HL-60 (cell line): ENCODE results near the gene PCDHB4.
"Not testable (repeated sequence)": the region's sequence is repeated elsewhere in the genome, so short reads cannot be mapped to it uniquely, and the experiment has no call there.

ENCODE experiments used
- DNase-seq, 2 experiments: peaks; one replicate each; pipeline ENCODE4 v3.0.0-alpha.2; 2010 to 2020; ENCODE audit warnings: low read depth in 1 of 2, low spot score in 1 of 2
- H3K27ac ChIP-seq: fragments of 250-450 bp; sonication (Bioruptor Pico); replicated peaks from 2 replicates; pipeline ENCODE4 v1.5.1; 2020; ENCODE audit warnings: mild to moderate bottlenecking, moderate library complexity
- H3K27me3 ChIP-seq: fragments of 250-450 bp; sonication (Bioruptor Pico); 2 replicates; pipeline ENCODE4 v1.5.1; 2021; ENCODE audit warnings: mild to moderate bottlenecking, moderate library complexity; ENCODE audit not compliant: insufficient read depth, poor library complexity, severe bottlenecking
- H3K4me3 ChIP-seq: replicated peaks from 2 replicates; pipeline ENCODE4 v1.5.1; 2011; ENCODE audit warnings: mild to moderate bottlenecking, control low read depth, low read length; ENCODE audit not compliant: insufficient read depth
- GABPA ChIP-seq: IDR thresholded peaks from 2 replicates; pipeline ENCODE4 v1.6.1; 2012; ENCODE audit warnings: low read depth
- POLR2AphosphoS5 ChIP-seq: IDR thresholded peaks from 2 replicates; pipeline ENCODE4 v1.6.1; 2012; ENCODE audit warnings: low read depth
- SPI1 ChIP-seq: IDR thresholded peaks from 2 replicates; pipeline ENCODE4 v1.6.1; 2012; ENCODE audit warnings: low read depth, mild to moderate bottlenecking, borderline replicate concordance
- TF ChIP-seq, protein P1 (sequence below): IDR thresholded peaks from one replicate; pipeline ENCODE4 v1.5.1; 2011; ENCODE audit warnings: low read length, control low read depth, inconsistent platforms; ENCODE audit not compliant: insufficient read depth
- TF ChIP-seq, protein P2 (sequence below): IDR thresholded peaks from 2 replicates; pipeline ENCODE4 v1.6.1; 2012; ENCODE audit warnings: low read depth; ENCODE audit not compliant: insufficient replicate concordance

The PCDHB4 gene

GRCh38 chr5:141094481-141095262 lies 26.9 kb upstream of the PCDHB4 start, which contains the start of gene PCDHB2:
Gene PCDHB2 (plus strand): TSS chr5:141094615. CDS start chr5:141094791, 176 bp downstream.
- no peak within 1 kb of the TSS for H3K4me3 ChIP-seq
- TF ChIP-seq GABPA (no peak), SPI1 (no peak), POLR2AphosphoS5 (no peak)
- TF ChIP-seq, protein P1, sequence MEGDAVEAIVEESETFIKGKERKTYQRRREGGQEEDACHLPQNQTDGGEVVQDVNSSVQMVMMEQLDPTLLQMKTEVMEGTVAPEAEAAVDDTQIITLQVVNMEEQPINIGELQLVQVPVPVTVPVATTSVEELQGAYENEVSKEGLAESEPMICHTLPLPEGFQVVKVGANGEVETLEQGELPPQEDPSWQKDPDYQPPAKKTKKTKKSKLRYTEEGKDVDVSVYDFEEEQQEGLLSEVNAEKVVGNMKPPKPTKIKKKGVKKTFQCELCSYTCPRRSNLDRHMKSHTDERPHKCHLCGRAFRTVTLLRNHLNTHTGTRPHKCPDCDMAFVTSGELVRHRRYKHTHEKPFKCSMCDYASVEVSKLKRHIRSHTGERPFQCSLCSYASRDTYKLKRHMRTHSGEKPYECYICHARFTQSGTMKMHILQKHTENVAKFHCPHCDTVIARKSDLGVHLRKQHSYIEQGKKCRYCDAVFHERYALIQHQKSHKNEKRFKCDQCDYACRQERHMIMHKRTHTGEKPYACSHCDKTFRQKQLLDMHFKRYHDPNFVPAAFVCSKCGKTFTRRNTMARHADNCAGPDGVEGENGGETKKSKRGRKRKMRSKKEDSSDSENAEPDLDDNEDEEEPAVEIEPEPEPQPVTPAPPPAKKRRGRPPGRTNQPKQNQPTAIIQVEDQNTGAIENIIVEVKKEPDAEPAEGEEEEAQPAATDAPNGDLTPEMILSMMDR = no peak
- TF ChIP-seq, protein P2, sequence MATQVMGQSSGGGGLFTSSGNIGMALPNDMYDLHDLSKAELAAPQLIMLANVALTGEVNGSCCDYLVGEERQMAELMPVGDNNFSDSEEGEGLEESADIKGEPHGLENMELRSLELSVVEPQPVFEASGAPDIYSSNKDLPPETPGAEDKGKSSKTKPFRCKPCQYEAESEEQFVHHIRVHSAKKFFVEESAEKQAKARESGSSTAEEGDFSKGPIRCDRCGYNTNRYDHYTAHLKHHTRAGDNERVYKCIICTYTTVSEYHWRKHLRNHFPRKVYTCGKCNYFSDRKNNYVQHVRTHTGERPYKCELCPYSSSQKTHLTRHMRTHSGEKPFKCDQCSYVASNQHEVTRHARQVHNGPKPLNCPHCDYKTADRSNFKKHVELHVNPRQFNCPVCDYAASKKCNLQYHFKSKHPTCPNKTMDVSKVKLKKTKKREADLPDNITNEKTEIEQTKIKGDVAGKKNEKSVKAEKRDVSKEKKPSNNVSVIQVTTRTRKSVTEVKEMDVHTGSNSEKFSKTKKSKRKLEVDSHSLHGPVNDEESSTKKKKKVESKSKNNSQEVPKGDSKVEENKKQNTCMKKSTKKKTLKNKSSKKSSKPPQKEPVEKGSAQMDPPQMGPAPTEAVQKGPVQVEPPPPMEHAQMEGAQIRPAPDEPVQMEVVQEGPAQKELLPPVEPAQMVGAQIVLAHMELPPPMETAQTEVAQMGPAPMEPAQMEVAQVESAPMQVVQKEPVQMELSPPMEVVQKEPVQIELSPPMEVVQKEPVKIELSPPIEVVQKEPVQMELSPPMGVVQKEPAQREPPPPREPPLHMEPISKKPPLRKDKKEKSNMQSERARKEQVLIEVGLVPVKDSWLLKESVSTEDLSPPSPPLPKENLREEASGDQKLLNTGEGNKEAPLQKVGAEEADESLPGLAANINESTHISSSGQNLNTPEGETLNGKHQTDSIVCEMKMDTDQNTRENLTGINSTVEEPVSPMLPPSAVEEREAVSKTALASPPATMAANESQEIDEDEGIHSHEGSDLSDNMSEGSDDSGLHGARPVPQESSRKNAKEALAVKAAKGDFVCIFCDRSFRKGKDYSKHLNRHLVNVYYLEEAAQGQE = no peak
- no peak within 1 kb of the TSS for H3K27ac ChIP-seq
- DNase-seq = no peak
- no peaks in the 10 kb centered on the region for H3K27me3 ChIP-seq

GRCh38 chr5:141095263-141095641 lies 26.4 kb upstream of the PCDHB4 start:
- Histone ChIP-seq H3K4me3 (no peak overlapping the region), H3K27me3 (no peaks in the 10 kb centered on the region), H3K27ac (no peak overlapping the region)
- TF ChIP-seq SPI1 = no peak
- TF ChIP-seq, protein P2 = no peak
- no peak for TF ChIP-seq GABPA
- TF ChIP-seq POLR2AphosphoS5 = no peak
- TF ChIP-seq, protein P1 = no peak
- DNase-seq = no peak

DNA sequence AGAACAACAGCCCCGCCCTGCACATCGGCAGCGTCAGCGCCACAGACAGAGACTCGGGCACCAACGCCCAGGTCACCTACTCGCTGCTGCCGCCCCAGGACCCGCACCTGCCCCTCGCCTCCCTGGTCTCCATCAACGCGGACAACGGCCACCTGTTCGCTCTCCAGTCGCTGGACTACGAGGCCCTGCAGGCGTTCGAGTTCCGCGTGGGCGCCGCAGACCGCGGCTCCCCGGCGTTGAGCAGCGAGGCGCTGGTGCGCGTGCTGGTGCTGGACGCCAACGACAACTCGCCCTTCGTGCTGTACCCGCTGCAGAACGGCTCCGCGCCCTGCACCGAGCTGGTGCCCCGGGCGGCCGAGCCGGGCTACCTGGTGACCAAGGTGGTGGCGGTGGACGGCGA lies 25.4 kb upstream of the PCDHB4 start:
- DNase-seq, H3K4me3 ChIP-seq, H3K27ac ChIP-seq, H3K27me3 ChIP-seq: not testable (repeated sequence)

GRCh38 chr5:141096586-141096985 lies 25.0 kb upstream of the PCDHB4 start:
- H3K27me3 ChIP-seq, DNase-seq, H3K27ac ChIP-seq: not testable (repeated sequence)

More at GRCh38 chr5:141096586-141096985, 25.0 kb upstream of the PCDHB4 start:
- H3K4me3 ChIP-seq = not testable (repeated sequence)
